Astrocyte (in vitro differentiated cells and primary cell): Measurements from ENCODE around the gene OR2C3. TPM values are rescaled to one million over a fixed set of nuclear protein-coding genes. Genes with fewer than 3 reads are reported as not detected.

ENCODE experiments used
- DNase-seq: peaks from one replicate; pipeline ENCODE4 v3.0.0-alpha.2; 2010; ENCODE audit warnings: low read depth
- FAIRE-seq: peaks from 2 replicates; lab custom pipeline; 2011; peaks lifted over from hg19 to GRCh38; lab: Jason Lieb, UNC
- H2AFZ ChIP-seq: 2 replicates; pipeline ENCODE4 v1.6.0; 2012; ENCODE audit warnings: low read depth, low read length, inconsistent platforms
- H3K27ac ChIP-seq: 2 replicates; pipeline ENCODE4 v1.5.1; 2011; ENCODE audit warnings: low read depth, low read length, inconsistent platforms
- H3K27me3 ChIP-seq: 2 replicates; pipeline ENCODE4 v1.6.0; 2011; ENCODE audit warnings: low read length, inconsistent platforms; ENCODE audit not compliant: insufficient read depth
- H3K36me3 ChIP-seq: 2 replicates; pipeline ENCODE4 v1.5.1; 2011; ENCODE audit warnings: low read length, inconsistent platforms; ENCODE audit not compliant: insufficient read depth
- H3K4me1 ChIP-seq: 2 replicates; pipeline ENCODE4 v1.5.1; 2011; ENCODE audit warnings: low read length, inconsistent platforms; ENCODE audit not compliant: insufficient read depth
- H3K4me2 ChIP-seq: 2 replicates; pipeline ENCODE4 v1.6.0; 2012; ENCODE audit warnings: low read length, inconsistent platforms
- H3K4me3 ChIP-seq: 2 replicates; pipeline ENCODE4 v1.5.1; 2011; ENCODE audit warnings: low read depth, mild to moderate bottlenecking, low read length, inconsistent platforms; ENCODE audit not compliant: insufficient read depth
- H3K79me2 ChIP-seq: 2 replicates; pipeline ENCODE4 v1.6.0; 2012; ENCODE audit warnings: mild to moderate bottlenecking, low read length, inconsistent platforms; ENCODE audit not compliant: insufficient read depth
- H3K9ac ChIP-seq: 2 replicates; pipeline ENCODE4 v1.6.0; 2012; ENCODE audit warnings: mild to moderate bottlenecking, low read length, inconsistent platforms
- H3K9me3 ChIP-seq: 2 replicates; pipeline ENCODE4 v1.5.1; 2012; ENCODE audit warnings: low read depth, mild to moderate bottlenecking, low read length, inconsistent platforms; ENCODE audit not compliant: insufficient read depth
- H4K20me1 ChIP-seq: 2 replicates; pipeline ENCODE4 v1.6.0; 2012; ENCODE audit warnings: low read length, inconsistent platforms; ENCODE audit not compliant: insufficient read depth
- H3K27ac Mint-ChIP-seq: one replicate; pipeline ENCODE4 v1.8.0; 2021; ENCODE audit warnings: mild to moderate bottlenecking, mixed read lengths; ENCODE audit not compliant: unreplicated experiment
- H3K27me3 Mint-ChIP-seq: one replicate; pipeline ENCODE4 v1.8.0; 2021; ENCODE audit warnings: low read depth, mixed read lengths; ENCODE audit not compliant: unreplicated experiment
- H3K36me3 Mint-ChIP-seq: one replicate; pipeline ENCODE4 v1.8.0; 2021; ENCODE audit warnings: low read depth, mixed read lengths; ENCODE audit not compliant: unreplicated experiment
- H3K4me1 Mint-ChIP-seq: one replicate; pipeline ENCODE4 v1.8.0; 2021; ENCODE audit warnings: low read depth, mixed read lengths; ENCODE audit not compliant: unreplicated experiment
- H3K4me3 Mint-ChIP-seq: one replicate; pipeline ENCODE4 v1.8.0; 2021; ENCODE audit warnings: mild to moderate bottlenecking, moderate library complexity, mixed read lengths; ENCODE audit not compliant: unreplicated experiment
- H3K9me3 Mint-ChIP-seq: one replicate; pipeline ENCODE4 v1.8.0; 2021; ENCODE audit warnings: mild to moderate bottlenecking, mixed read lengths; ENCODE audit not compliant: unreplicated experiment
- EZH2 ChIP-seq: IDR thresholded peaks from 2 replicates; pipeline ENCODE4 v1.6.1; 2012; ENCODE audit warnings: mild to moderate bottlenecking, low read length, inconsistent platforms; ENCODE audit not compliant: insufficient read depth
- total RNA-seq: library from RNA; stranded (reverse); gene quantifications from 2 replicates; pipeline ENCODE4 v1.2.1, GENCODE V29; 2021
- TF ChIP-seq, protein P1 (sequence below): IDR thresholded peaks from 2 replicates; pipeline ENCODE4 v1.5.1; 2011; ENCODE audit warnings: low read depth, mild to moderate bottlenecking, inconsistent platforms, low read length, moderate library complexity; ENCODE audit not compliant: insufficient read depth

Gene OR2C3
- total RNA-seq, 1 donor from 2014 or later: not detected

DNA sequence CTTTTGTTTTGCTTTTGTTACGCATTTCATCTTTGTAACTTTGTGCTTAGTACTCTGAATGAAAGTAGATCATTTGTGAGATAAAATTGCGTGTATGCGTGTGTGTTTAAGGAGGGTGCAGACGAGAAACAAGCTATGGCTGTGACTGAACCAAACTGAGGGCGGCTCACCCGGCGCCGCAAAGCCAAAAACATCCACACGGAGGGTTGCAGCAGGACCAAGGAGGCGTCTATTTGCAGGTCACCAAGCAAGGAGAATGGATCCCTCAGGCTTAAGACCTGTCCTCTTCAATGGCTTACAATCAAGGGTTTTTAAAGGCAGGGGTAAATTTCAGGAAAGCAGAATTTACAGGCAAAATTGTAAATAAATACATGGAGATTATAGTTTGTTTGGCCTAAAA lies 25.5 kb upstream of the OR2C3 start:
- DNase-seq (no peak), FAIRE-seq (no peak)
- Histone ChIP-seq H3K27me3 (no peaks in the 10 kb centered on the region), H4K20me1 (no peaks in the 10 kb centered on the region), H3K36me3 (no peaks in the 10 kb centered on the region), H3K9ac (no peak overlapping the region), H3K4me1 (no peaks in the 10 kb centered on the region), H3K9me3 (no peaks in the 10 kb centered on the region), H3K4me2 (no peak overlapping the region), H3K4me3 (no peak overlapping the region), H3K27ac (no peak overlapping the region), H2AFZ (no peak overlapping the region), H3K79me2 (no peaks in the 10 kb centered on the region)
- no peaks in the 10 kb centered on the region for H3K9me3 Mint-ChIP-seq
- no peaks in the 10 kb centered on the region for H3K36me3 Mint-ChIP-seq
- H3K27me3 Mint-ChIP-seq: no peaks in the 10 kb centered on the region
- no peak overlapping the region for H3K4me3 Mint-ChIP-seq
- H3K27ac Mint-ChIP-seq: no peak overlapping the region
- TF ChIP-seq, protein P1, sequence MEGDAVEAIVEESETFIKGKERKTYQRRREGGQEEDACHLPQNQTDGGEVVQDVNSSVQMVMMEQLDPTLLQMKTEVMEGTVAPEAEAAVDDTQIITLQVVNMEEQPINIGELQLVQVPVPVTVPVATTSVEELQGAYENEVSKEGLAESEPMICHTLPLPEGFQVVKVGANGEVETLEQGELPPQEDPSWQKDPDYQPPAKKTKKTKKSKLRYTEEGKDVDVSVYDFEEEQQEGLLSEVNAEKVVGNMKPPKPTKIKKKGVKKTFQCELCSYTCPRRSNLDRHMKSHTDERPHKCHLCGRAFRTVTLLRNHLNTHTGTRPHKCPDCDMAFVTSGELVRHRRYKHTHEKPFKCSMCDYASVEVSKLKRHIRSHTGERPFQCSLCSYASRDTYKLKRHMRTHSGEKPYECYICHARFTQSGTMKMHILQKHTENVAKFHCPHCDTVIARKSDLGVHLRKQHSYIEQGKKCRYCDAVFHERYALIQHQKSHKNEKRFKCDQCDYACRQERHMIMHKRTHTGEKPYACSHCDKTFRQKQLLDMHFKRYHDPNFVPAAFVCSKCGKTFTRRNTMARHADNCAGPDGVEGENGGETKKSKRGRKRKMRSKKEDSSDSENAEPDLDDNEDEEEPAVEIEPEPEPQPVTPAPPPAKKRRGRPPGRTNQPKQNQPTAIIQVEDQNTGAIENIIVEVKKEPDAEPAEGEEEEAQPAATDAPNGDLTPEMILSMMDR: no peak
- no peak for TF ChIP-seq EZH2
- peaks cover 22% of the 10 kb centered on the region for H3K4me1 Mint-ChIP-seq

DNA sequence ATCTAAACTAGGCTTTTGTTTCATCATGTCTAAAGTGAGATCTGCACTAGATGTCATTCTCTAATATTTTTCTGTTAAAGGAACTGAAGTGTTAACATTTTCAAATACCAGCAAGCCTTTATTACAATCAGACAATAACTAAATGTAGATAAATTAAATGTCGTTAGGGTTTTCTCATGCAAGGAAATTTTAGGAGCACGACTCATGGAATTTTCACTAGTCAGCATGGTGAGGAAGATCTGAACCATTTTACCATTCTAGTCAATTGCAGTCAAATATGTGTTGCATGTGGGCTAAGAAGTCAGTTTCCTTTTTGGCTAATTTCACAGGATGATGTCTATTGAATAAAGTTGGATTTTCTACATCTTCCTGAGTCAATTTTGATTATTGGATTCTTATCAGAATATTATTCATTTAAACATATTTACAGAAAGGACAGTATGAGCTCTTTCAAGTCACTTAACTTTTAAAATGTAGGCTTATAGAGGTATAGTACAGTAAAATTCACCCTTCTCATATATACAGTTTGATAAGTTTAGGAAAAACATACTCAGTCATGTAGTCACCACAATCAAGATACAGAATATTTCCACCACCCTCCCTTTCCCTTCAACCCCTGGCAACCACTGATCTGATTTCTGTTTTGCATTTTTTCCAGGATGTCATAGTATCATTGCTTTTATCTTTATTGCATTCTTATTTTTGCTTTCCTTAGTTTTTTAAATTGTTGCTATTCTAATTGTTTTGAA lies 21.9 kb upstream of the OR2C3 start:
- H3K9ac ChIP-seq: no peak overlapping the region
- Mint-ChIP-seq H3K4me1 (peaks cover 22% of the 10 kb centered on the region), H3K27ac (peak overlapping the region; percentile 96), H3K36me3 (no peaks in the 10 kb centered on the region), H3K9me3 (no peaks in the 10 kb centered on the region), H3K27me3 (no peaks in the 10 kb centered on the region), H3K4me3 (no peak overlapping the region)
- H2AFZ ChIP-seq: no peak overlapping the region
- peak overlapping the region; percentile 5 for H3K4me3 ChIP-seq
- no peaks in the 10 kb centered on the region for H3K9me3 ChIP-seq
- no peak overlapping the region for H3K4me2 ChIP-seq
- TF ChIP-seq EZH2: no peak
- TF ChIP-seq, protein P1: no peak
- H3K27me3 ChIP-seq: no peaks in the 10 kb centered on the region
- no peak for DNase-seq
- no peaks in the 10 kb centered on the region for H3K4me1 ChIP-seq
- no peak overlapping the region for H3K27ac ChIP-seq
- FAIRE-seq: no peak
- no peaks in the 10 kb centered on the region for H4K20me1 ChIP-seq
- H3K36me3 ChIP-seq: no peaks in the 10 kb centered on the region
- H3K79me2 ChIP-seq: no peaks in the 10 kb centered on the region

DNA sequence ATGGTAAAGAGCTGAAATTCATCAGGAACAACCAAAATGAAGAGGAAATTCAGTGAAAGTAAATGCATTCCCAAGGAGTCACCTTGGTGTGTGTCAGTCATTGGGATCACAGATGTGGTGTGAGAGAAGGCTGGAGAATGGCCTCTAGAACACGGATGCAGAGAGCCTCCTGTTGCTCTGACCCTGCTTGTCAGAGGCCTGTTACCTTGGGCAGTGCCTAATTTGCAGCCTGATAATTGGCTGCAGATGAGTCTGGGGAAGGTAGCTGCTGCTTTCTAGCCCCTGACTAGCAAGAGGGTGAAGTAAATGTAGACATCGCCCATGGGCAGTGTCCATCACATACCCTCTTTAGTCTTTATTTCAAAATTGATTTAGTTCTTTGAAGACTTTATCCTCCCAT lies 16.0 kb upstream of the OR2C3 start:
- Histone ChIP-seq H3K27ac (peak overlapping the region; percentile 31), H2AFZ (no peak overlapping the region), H3K9me3 (no peaks in the 10 kb centered on the region), H3K9ac (no peak overlapping the region), H4K20me1 (no peaks in the 10 kb centered on the region), H3K27me3 (no peaks in the 10 kb centered on the region), H3K4me3 (no peak overlapping the region), H3K36me3 (no peaks in the 10 kb centered on the region), H3K4me1 (no peaks in the 10 kb centered on the region), H3K4me2 (no peak overlapping the region), H3K79me2 (no peaks in the 10 kb centered on the region)
- Mint-ChIP-seq H3K36me3 (no peaks in the 10 kb centered on the region), H3K27me3 (no peaks in the 10 kb centered on the region), H3K4me1 (peaks cover 14% of the 10 kb centered on the region), H3K27ac (peak overlapping the region; percentile 100), H3K4me3 (peak overlapping the region; percentile 58), H3K9me3 (peaks cover 2% of the 10 kb centered on the region)
- TF ChIP-seq EZH2: no peak
- TF ChIP-seq, protein P1: no peak
- FAIRE-seq: no peak
- DNase-seq: no peak
